HUES48 (cell line): Measurements from ENCODE around the gene TSC22D2.

ENCODE experiments used
- H3K27ac ChIP-seq: one replicate; pipeline ENCODE4 v1.7.0; 2013; ENCODE audit warnings: low read depth, low read length, inconsistent platforms
- H3K27me3 ChIP-seq: 2 replicates; pipeline ENCODE4 v1.6.1; 2013; ENCODE audit warnings: mild to moderate bottlenecking, low read length; ENCODE audit not compliant: control insufficient read depth, insufficient read depth
- H3K36me3 ChIP-seq: 2 replicates; pipeline ENCODE4 v1.6.1; 2013; ENCODE audit warnings: low read length; ENCODE audit not compliant: control insufficient read depth, insufficient read depth
- H3K4me1 ChIP-seq: 2 replicates; pipeline ENCODE4 v1.6.1; 2013; ENCODE audit warnings: mild to moderate bottlenecking, low read length; ENCODE audit not compliant: control insufficient read depth, insufficient read depth
- H3K4me3 ChIP-seq: 2 replicates; pipeline ENCODE4 v1.5.1; 2013; ENCODE audit warnings: mild to moderate bottlenecking, low read depth, low read length
- H3K9ac ChIP-seq: 2 replicates; pipeline ENCODE4 v1.6.1; 2013; ENCODE audit warnings: mild to moderate bottlenecking, low read depth, low read length, moderate library complexity
- H3K9me3 ChIP-seq: 2 replicates; pipeline ENCODE4 v1.6.1; 2013; ENCODE audit warnings: low read length; ENCODE audit not compliant: control insufficient read depth, insufficient read depth

Gene TSC22D2

GRCh38 chr3:150385296-150386242 lies 22.5 kb upstream of the TSC22D2 start:
- Histone ChIP-seq H3K4me3 (peak overlapping the region; percentile 4; the same call in 1 of the 2 replicates), H3K27ac (no peak overlapping the region), H3K4me1 (peaks cover 5% of the 10 kb centered on the region)

GRCh38 chr3:150388498-150389418 lies 19.3 kb upstream of the TSC22D2 start:
- H3K27me3 ChIP-seq, result no peaks in the 10 kb centered on the region
- peaks cover 8% of the 10 kb centered on the region for H3K4me1 ChIP-seq
- no peak overlapping the region for H3K27ac ChIP-seq
- H3K4me3 ChIP-seq, result no peak overlapping the region
- no peaks in the 10 kb centered on the region for H3K9me3 ChIP-seq
- H3K36me3 ChIP-seq, result no peaks in the 10 kb centered on the region
- H3K9ac ChIP-seq, result no peak overlapping the region

More at GRCh38 chr3:150385296-150386242, 22.5 kb upstream of the TSC22D2 start:
- H3K36me3 ChIP-seq, result no peaks in the 10 kb centered on the region
- H3K27me3 ChIP-seq, result no peaks in the 10 kb centered on the region
- H3K9ac ChIP-seq, result no peak overlapping the region
- H3K9me3 ChIP-seq, result no peaks in the 10 kb centered on the region

GRCh38 chr3:150390087-150390486 lies 18.0 kb upstream of the TSC22D2 start:
- Histone ChIP-seq H3K9me3 (no peaks in the 10 kb centered on the region), H3K27ac (no peak overlapping the region), H3K4me3 (no peak overlapping the region), H3K36me3 (no peaks in the 10 kb centered on the region), H3K27me3 (no peaks in the 10 kb centered on the region), H3K4me1 (peaks cover 3% of the 10 kb centered on the region), H3K9ac (no peak overlapping the region)

- no peak overlapping the region for H3K9ac ChIP-seq
- H3K27ac ChIP-seq, result no peak overlapping the region
- H3K4me1 ChIP-seq, result peaks cover 3% of the 10 kb centered on the region; the same call in 1 of the 2 replicates
- no peak overlapping the region for H3K4me3 ChIP-seq
- no peaks in the 10 kb centered on the region for H3K36me3 ChIP-seq
- H3K9me3 ChIP-seq, result no peaks in the 10 kb centered on the region
- H3K27me3 ChIP-seq, result no peaks in the 10 kb centered on the region
Observed at GRCh38 chr3:150391161-150391560, 16.9 kb upstream of the TSC22D2 start.

- peaks cover 3% of the 10 kb centered on the region; the same call in 1 of the 2 replicates for H3K4me1 ChIP-seq
- no peak overlapping the region for H3K4me3 ChIP-seq
- no peak overlapping the region for H3K27ac ChIP-seq
- H3K27me3 ChIP-seq, result no peaks in the 10 kb centered on the region
- no peaks in the 10 kb centered on the region for H3K9me3 ChIP-seq
- no peak overlapping the region for H3K9ac ChIP-seq
- H3K36me3 ChIP-seq, result no peaks in the 10 kb centered on the region
Observed at GRCh38 chr3:150393745-150394144, 14.4 kb upstream of the TSC22D2 start.

- peaks cover 3% of the 10 kb centered on the region; the same call in 1 of the 2 replicates for H3K4me1 ChIP-seq
- H3K9ac ChIP-seq, result no peak overlapping the region
- no peaks in the 10 kb centered on the region for H3K27me3 ChIP-seq
- H3K27ac ChIP-seq, result no peak overlapping the region
- H3K36me3 ChIP-seq, result no peaks in the 10 kb centered on the region
- H3K9me3 ChIP-seq, result no peaks in the 10 kb centered on the region
- no peak overlapping the region for H3K4me3 ChIP-seq
Observed at GRCh38 chr3:150394606-150395005, 13.5 kb upstream of the TSC22D2 start.

GRCh38 chr3:150396491-150396890 lies 11.6 kb upstream of the TSC22D2 start:
- no peaks in the 10 kb centered on the region for H3K9me3 ChIP-seq
- no peaks in the 10 kb centered on the region for H3K27me3 ChIP-seq
- no peak overlapping the region for H3K4me3 ChIP-seq
- no peaks in the 10 kb centered on the region for H3K36me3 ChIP-seq
- H3K27ac ChIP-seq, result no peak overlapping the region
- H3K9ac ChIP-seq, result no peak overlapping the region
- no peaks in the 10 kb centered on the region for H3K4me1 ChIP-seq

- Histone ChIP-seq H3K4me3 (no peak overlapping the region), H3K27ac (no peak overlapping the region), H3K9ac (no peak overlapping the region), H3K36me3 (no peaks in the 10 kb centered on the region), H3K4me1 (no peaks in the 10 kb centered on the region), H3K27me3 (no peaks in the 10 kb centered on the region), H3K9me3 (no peaks in the 10 kb centered on the region)
Observed at GRCh38 chr3:150396956-150397550, 11.0 kb upstream of the TSC22D2 start.

- Histone ChIP-seq H3K27ac (no peak overlapping the region), H3K4me3 (no peak overlapping the region), H3K4me1 (peaks cover 9% of the 10 kb centered on the region; the same call in 1 of the 2 replicates)
Observed at GRCh38 chr3:150399060-150399459, 9.0 kb upstream of the TSC22D2 start.

GRCh38 chr3:150401285-150401684 lies 6.8 kb upstream of the TSC22D2 start:
- H3K9ac ChIP-seq, result no peak overlapping the region
- H3K9me3 ChIP-seq, result no peaks in the 10 kb centered on the region
- no peaks in the 10 kb centered on the region for H3K27me3 ChIP-seq
- peaks cover 9% of the 10 kb centered on the region; the same call in 1 of the 2 replicates for H3K4me1 ChIP-seq
- H3K4me3 ChIP-seq, result no peak overlapping the region
- no peak overlapping the region for H3K27ac ChIP-seq
- no peaks in the 10 kb centered on the region for H3K36me3 ChIP-seq

More at GRCh38 chr3:150399060-150399459, 9.0 kb upstream of the TSC22D2 start:
- no peak overlapping the region for H3K9ac ChIP-seq
- H3K9me3 ChIP-seq, result no peaks in the 10 kb centered on the region
- H3K27me3 ChIP-seq, result no peaks in the 10 kb centered on the region
- H3K36me3 ChIP-seq, result no peaks in the 10 kb centered on the region
